ENCODE measurements around the gene FNDC3B. TPM values are rescaled to one million over a fixed set of nuclear protein-coding genes. Genes with fewer than 3 reads are reported as not detected.

The FNDC3B gene
- total and polyA plus RNA-seq, 2 donors (not counting 3 experiments of a cell fraction or from before 2014, with no cell fraction given) = 91.6 to 295 TPM

GRCh38 chr3:172232579-172233212 is 193.3 kb downstream of the FNDC3B start:
- intact Hi-C loops (cut with micrococcal nuclease) = no loop called here

More at GRCh38 chr3:172232579-172233212, 193.3 kb downstream of the FNDC3B start:
- dilution Hi-C loops (cut with MboI; ENCODE audit: extremely low pct_ligation_motif_present, low sequenced_read_pairs) = no loop called here
- Histone ChIP-seq H3K4me2 (ENCODE audit: insufficient read depth, low read length) (no peak overlapping the region), H3K36me3 (ENCODE audit: control insufficient read depth in 2 of 2, extremely low read depth in 1 of 2, insufficient read depth in 2 of 2, low read length in 2 of 2) (peaks cover 8 to 13% of the 10 kb centered on the region in 2 experiments), H3K79me2 (ENCODE audit: control insufficient read depth, insufficient read depth, low read length) (peaks cover 68% of the 10 kb centered on the region), H4K20me1 (replicated peaks; ENCODE audit: control insufficient read depth, extremely low read depth, insufficient read depth, low read length) (peaks cover 8% of the 10 kb centered on the region), H3K4me1 (ENCODE audit: control insufficient read depth, extremely low read depth, insufficient read depth, low read length) (no peaks in the 10 kb centered on the region), H2AFZ (ENCODE audit: low read depth, low read length) (no peak overlapping the region), H3K9me3 (replicated peaks; ENCODE audit: control insufficient read depth, insufficient read depth, low read length) (no peaks in the 10 kb centered on the region), H3K27ac (ENCODE audit: insufficient read depth, low read depth, low read length) (no peak overlapping the region), H3K9ac (replicated peaks; ENCODE audit: extremely low read depth, insufficient read depth, low read length) (no peak overlapping the region), H3K4me3 (replicated peaks in 1 of 3; ENCODE audit: insufficient read depth in 1 of 3, low read depth in 1 of 3, low read length in 3 of 3) (no peak overlapping the region), H3K27me3 (ENCODE audit: control insufficient read depth in 2 of 2, insufficient read depth in 2 of 2, low read length in 2 of 2) (no peaks in the 10 kb centered on the region), H3K9me1 (replicated peaks; ENCODE audit: control insufficient read depth, extremely low read depth, insufficient read depth, low read length) (no peaks in the 10 kb centered on the region)
- BruUV-seq (replicated peaks) = no TSS peak
- POLR2A ChIA-PET = no interaction called here
- DNase-seq (ENCODE audit: low read depth, low spot score) (no peak), FAIRE-seq (no peak)
- no peak for TF ChIP-seq MYC (IDR thresholded peaks at IDR 0.05; ENCODE audit: low read depth, low read length)
- TF ChIP-seq CTCF (IDR thresholded peaks at IDR 0.05; ENCODE audit: extremely low read depth in 1 of 2, insufficient read depth in 1 of 2, low read depth in 1 of 2, low read length in 2 of 2) = no peak
- no peak for TF ChIP-seq GATA2 (IDR thresholded peaks at IDR 0.05; ENCODE audit: insufficient read depth, insufficient read length, low read depth, low read length)
- no peak for TF ChIP-seq POLR2AphosphoS5 (IDR thresholded peaks at IDR 0.05; ENCODE audit: insufficient read depth, low read depth, low read length)
- no peak for TF ChIP-seq EZH2 (IDR thresholded peaks at IDR 0.05; ENCODE audit: borderline replicate concordance, low read depth, low read length, severe bottlenecking)
- TF ChIP-seq FOS (IDR thresholded peaks at IDR 0.05; ENCODE audit: borderline replicate concordance, insufficient read depth, low read length) = no peak
- no peak for TF ChIP-seq POLR2A (IDR thresholded peaks at IDR 0.05; ENCODE audit: low read depth, low read length)
- no peak for TF ChIP-seq MAX (IDR thresholded peaks at IDR 0.05; ENCODE audit: insufficient read depth, insufficient read length)
- TF ChIP-seq JUN (IDR thresholded peaks at IDR 0.05; ENCODE audit: borderline replicate concordance, insufficient read depth, insufficient read length, low read depth) = no peak
- CTCF ChIA-PET = no interaction called here
